Hepatocyte (in vitro differentiated cells): ENCODE results near the gene NIM1K.

ENCODE experiments used
- EZH2 ChIP-seq: fragments of 200-600 bp; sonication (generic); IDR thresholded peaks from 2 replicates; pipeline ENCODE4 v1.6.1; 2016; ENCODE audit warnings: antibody characterized with exemption, mild to moderate bottlenecking, borderline replicate concordance
- EZH2phosphoT487 ChIP-seq: fragments of 200-600 bp; sonication (generic); IDR thresholded peaks from one replicate; pipeline ENCODE4 v1.6.1; 2018; ENCODE audit warnings: antibody characterized with exemption, mild to moderate bottlenecking, low read depth, moderate library complexity; ENCODE audit not compliant: unreplicated experiment, severe bottlenecking
- TF ChIP-seq, protein P1 (sequence below): fragments of 200-600 bp; sonication (generic); IDR thresholded peaks from 2 replicates; pipeline ENCODE4 v1.5.1; 2016; ENCODE audit warnings: antibody characterized with exemption, mild to moderate bottlenecking; ENCODE audit not compliant: poor library complexity

DNA sequence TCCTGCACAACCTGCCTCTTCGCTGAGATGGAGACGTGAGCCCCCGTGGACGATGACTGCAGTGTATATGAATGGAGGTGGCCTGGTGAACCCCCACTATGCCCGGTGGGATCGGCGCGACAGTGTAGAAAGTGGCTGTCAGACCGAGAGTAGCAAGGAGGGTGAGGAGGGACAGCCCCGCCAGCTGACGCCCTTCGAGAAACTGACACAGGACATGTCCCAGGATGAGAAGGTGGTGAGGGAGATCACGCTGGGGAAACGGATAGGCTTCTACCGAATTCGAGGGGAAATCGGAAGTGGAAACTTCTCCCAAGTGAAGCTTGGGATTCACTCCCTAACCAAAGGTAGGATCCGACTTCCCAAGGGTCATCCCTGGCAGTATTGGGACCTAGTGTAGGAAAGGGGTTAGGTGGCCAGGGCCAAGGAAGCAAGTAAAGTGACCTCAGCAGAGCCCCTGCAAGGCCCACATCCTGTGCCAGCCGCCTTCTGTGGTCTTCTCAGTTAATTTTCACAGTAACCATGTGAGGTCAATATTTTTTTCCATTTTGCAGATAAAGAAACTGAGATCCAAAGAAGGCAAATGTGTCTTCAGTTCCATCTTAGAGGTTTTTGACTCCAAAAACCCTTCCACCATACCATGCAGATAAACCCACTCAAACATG, 53.8 kb downstream of the NIM1K start:
- TF ChIP-seq, protein P1, sequence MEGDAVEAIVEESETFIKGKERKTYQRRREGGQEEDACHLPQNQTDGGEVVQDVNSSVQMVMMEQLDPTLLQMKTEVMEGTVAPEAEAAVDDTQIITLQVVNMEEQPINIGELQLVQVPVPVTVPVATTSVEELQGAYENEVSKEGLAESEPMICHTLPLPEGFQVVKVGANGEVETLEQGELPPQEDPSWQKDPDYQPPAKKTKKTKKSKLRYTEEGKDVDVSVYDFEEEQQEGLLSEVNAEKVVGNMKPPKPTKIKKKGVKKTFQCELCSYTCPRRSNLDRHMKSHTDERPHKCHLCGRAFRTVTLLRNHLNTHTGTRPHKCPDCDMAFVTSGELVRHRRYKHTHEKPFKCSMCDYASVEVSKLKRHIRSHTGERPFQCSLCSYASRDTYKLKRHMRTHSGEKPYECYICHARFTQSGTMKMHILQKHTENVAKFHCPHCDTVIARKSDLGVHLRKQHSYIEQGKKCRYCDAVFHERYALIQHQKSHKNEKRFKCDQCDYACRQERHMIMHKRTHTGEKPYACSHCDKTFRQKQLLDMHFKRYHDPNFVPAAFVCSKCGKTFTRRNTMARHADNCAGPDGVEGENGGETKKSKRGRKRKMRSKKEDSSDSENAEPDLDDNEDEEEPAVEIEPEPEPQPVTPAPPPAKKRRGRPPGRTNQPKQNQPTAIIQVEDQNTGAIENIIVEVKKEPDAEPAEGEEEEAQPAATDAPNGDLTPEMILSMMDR = no peak
- TF ChIP-seq EZH2phosphoT487 = no peak
- TF ChIP-seq EZH2 = no peak
